Measurements from ENCODE around the gene RPL37.
A peak's percentile ranks its signal among the peaks of the same experiment; 100 is the strongest.

GRCh38 chr5:40798012-40798800 is 36.8 kb downstream of the RPL37 start, which contains the start of gene PRKAA1:
- no peak for TF ChIP-seq EZH2 (IDR thresholded peaks at IDR 0.05; ENCODE audit: low read length, missing control alignments)
- TF ChIP-seq CTCF (conservative IDR thresholded peaks at IDR 0.05 in 1 of 2, IDR thresholded peaks at IDR 0.05 in 1 of 2; ENCODE audit: low read depth in 1 of 2, low read length in 2 of 2), result peak; percentile 38 to 45
